ENCODE measurements around the gene GBA3.

GBA3 gene

DNA sequence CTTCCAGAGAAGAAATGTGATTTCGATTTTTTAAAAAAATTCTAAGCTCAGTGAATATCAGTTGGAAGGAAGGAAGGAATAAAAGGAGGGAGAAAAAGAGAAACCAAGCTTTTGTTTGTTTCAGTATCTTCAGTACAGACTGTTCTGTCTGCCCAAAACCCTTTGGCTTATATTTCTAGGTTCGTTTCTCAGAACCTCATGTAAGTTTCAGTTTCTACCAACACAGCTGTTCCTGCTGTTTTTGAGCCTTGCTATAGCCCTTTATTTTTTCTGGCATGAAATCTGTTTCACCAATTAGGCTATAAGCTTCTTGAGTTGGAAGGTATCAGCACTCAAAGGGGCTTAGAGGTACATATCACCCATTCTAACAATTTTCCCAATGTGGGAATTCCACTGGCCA is 157.9 kb downstream of the GBA3 start:
- Histone ChIP-seq H3K27ac (ENCODE audit: low read depth, low read length) (no peak overlapping the region), H3K9me3 (ENCODE audit: insufficient read depth, low read length) (no peaks in the 10 kb centered on the region), H3K4me2 (ENCODE audit: low read depth, low read length, poor library complexity, severe bottlenecking) (no peak overlapping the region), H3K9ac (ENCODE audit: low read length) (no peak overlapping the region), H4K20me1 (ENCODE audit: low read depth, low read length) (no peaks in the 10 kb centered on the region), H3K36me3 (ENCODE audit: low read length) (no peaks in the 10 kb centered on the region), H3F3A (ENCODE audit: insufficient read depth) (no peaks in the 10 kb centered on the region), H2AFZ (ENCODE audit: low read depth, low read length, severe bottlenecking) (no peak overlapping the region), H3K9me2 (replicated peaks; ENCODE audit: insufficient read depth, low read length) (no peaks in the 10 kb centered on the region), H3K4me3 (ENCODE audit: insufficient read depth, low read length, poor library complexity, severe bottlenecking) (no peak overlapping the region), H3K79me2 (ENCODE audit: insufficient read depth, low read length) (no peaks in the 10 kb centered on the region), H3K27me3 (ENCODE audit: low read length) (no peaks in the 10 kb centered on the region)
- TF ChIP-seq, protein P1, sequence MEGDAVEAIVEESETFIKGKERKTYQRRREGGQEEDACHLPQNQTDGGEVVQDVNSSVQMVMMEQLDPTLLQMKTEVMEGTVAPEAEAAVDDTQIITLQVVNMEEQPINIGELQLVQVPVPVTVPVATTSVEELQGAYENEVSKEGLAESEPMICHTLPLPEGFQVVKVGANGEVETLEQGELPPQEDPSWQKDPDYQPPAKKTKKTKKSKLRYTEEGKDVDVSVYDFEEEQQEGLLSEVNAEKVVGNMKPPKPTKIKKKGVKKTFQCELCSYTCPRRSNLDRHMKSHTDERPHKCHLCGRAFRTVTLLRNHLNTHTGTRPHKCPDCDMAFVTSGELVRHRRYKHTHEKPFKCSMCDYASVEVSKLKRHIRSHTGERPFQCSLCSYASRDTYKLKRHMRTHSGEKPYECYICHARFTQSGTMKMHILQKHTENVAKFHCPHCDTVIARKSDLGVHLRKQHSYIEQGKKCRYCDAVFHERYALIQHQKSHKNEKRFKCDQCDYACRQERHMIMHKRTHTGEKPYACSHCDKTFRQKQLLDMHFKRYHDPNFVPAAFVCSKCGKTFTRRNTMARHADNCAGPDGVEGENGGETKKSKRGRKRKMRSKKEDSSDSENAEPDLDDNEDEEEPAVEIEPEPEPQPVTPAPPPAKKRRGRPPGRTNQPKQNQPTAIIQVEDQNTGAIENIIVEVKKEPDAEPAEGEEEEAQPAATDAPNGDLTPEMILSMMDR (IDR thresholded peaks at IDR 0.05; ENCODE audit: insufficient read depth, low read length, poor library complexity, severe bottlenecking) = no peak
- TF ChIP-seq EZH2phosphoT487 (conservative IDR thresholded peaks at IDR 0.05; ENCODE audit: low read length) = no peak

DNA sequence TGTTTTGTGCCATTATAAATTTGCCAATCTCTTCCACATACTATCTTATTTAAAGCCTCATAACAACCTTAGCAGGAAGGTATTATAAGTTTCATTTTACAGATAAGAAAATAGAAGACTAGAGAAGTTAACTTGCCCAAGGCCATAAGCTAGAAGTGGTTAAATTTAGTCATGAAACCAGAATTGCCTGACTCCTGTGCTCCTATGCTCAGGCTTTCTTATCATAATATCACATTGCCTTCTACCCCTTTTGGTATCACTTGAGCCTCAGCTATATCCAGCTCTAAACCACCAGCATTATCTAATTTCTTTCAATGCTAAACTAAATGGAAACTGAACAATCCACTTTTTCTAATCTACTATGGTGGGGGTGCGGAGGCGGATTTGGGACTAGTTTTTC is 164.7 kb downstream of the GBA3 start:
- Histone ChIP-seq H3K36me3 (ENCODE audit: low read length) (no peaks in the 10 kb centered on the region), H3K4me2 (ENCODE audit: low read depth, low read length, poor library complexity, severe bottlenecking) (no peak overlapping the region), H2AFZ (ENCODE audit: low read depth, low read length, severe bottlenecking) (no peak overlapping the region)

DNA sequence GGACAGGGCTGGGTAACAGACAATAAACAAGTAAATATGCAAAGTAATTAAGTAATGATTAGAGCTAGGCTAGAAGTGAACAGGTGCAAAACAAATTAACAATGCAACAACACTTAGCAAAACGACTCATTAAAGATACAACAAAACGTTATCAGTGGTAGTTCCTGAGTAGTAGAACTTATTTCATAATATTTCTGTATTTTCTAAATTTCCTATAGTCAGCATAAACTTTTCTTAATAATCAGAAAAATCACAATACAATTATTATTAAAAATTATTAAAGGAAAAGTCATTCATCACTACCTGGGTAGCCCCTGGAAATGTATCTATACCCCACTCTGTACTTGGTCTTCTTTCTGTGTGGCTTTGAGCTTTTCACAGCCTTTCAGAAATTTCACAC is 166.6 kb downstream of the GBA3 start:
- Histone ChIP-seq H3K9me3 (ENCODE audit: insufficient read depth, low read length) (no peaks in the 10 kb centered on the region), H2AFZ (ENCODE audit: low read depth, low read length, severe bottlenecking) (no peak overlapping the region), H3K4me3 (ENCODE audit: insufficient read depth, low read length, poor library complexity, severe bottlenecking) (no peak overlapping the region), H3K9ac (ENCODE audit: low read length) (no peak overlapping the region), H4K20me1 (ENCODE audit: low read depth, low read length) (no peaks in the 10 kb centered on the region), H3K27ac (ENCODE audit: low read depth, low read length) (no peak overlapping the region), H3K4me2 (ENCODE audit: low read depth, low read length, poor library complexity, severe bottlenecking) (no peak overlapping the region), H3K36me3 (ENCODE audit: low read length) (no peaks in the 10 kb centered on the region), H3K27me3 (ENCODE audit: low read length) (no peaks in the 10 kb centered on the region), H3K9me2 (replicated peaks; ENCODE audit: insufficient read depth, low read length) (no peaks in the 10 kb centered on the region), H3F3A (ENCODE audit: insufficient read depth) (no peaks in the 10 kb centered on the region), H3K79me2 (ENCODE audit: insufficient read depth, low read length) (no peaks in the 10 kb centered on the region)
- TF ChIP-seq, protein P1 (IDR thresholded peaks at IDR 0.05; ENCODE audit: insufficient read depth, low read length, poor library complexity, severe bottlenecking) = no peak
- no peak for TF ChIP-seq EZH2phosphoT487 (conservative IDR thresholded peaks at IDR 0.05; ENCODE audit: low read length)

More for the DNA sequence above, 164.7 kb downstream of the GBA3 start:
- no peaks in the 10 kb centered on the region for H3K27me3 ChIP-seq (ENCODE audit: low read length)
- no peak overlapping the region for H3K9ac ChIP-seq (ENCODE audit: low read length)
- no peak overlapping the region for H3K27ac ChIP-seq (ENCODE audit: low read depth, low read length)
- no peaks in the 10 kb centered on the region for H3K9me3 ChIP-seq (ENCODE audit: insufficient read depth, low read length)
- no peaks in the 10 kb centered on the region for H3K9me2 ChIP-seq (replicated peaks; ENCODE audit: insufficient read depth, low read length)
- H3F3A ChIP-seq (ENCODE audit: insufficient read depth) = no peaks in the 10 kb centered on the region
- no peaks in the 10 kb centered on the region for H4K20me1 ChIP-seq (ENCODE audit: low read depth, low read length)
- no peak for TF ChIP-seq EZH2phosphoT487 (conservative IDR thresholded peaks at IDR 0.05; ENCODE audit: low read length)
- TF ChIP-seq, protein P1 (IDR thresholded peaks at IDR 0.05; ENCODE audit: insufficient read depth, low read length, poor library complexity, severe bottlenecking) = no peak
- H3K4me3 ChIP-seq (ENCODE audit: insufficient read depth, low read length, poor library complexity, severe bottlenecking) = no peak overlapping the region
- H3K79me2 ChIP-seq (ENCODE audit: insufficient read depth, low read length) = no peaks in the 10 kb centered on the region
